Left ventricle myocardium inferior (tissue), 1 donor: ENCODE data around the gene PGD. TPM values are rescaled to one million over a fixed set of nuclear protein-coding genes. Genes with fewer than 3 reads are reported as not detected.

Experiments
- DNase-seq: peaks from one replicate; pipeline ENCODE4 v3.0.0-alpha.2; 2020
- H3K27ac ChIP-seq: fragments of 200-600 bp; replicated peaks from 2 replicates; pipeline ENCODE4 v1.8.0; 2021
- H3K27me3 ChIP-seq: fragments of 200-600 bp; 2 replicates; pipeline ENCODE4 v1.8.0; 2021; ENCODE audit warnings: low read depth
- H3K36me3 ChIP-seq: fragments of 200-600 bp; 2 replicates; pipeline ENCODE4 v1.8.0; 2021
- H3K4me1 ChIP-seq: fragments of 200-600 bp; 2 replicates; pipeline ENCODE4 v1.8.0; 2021
- H3K4me3 ChIP-seq: fragments of 200-600 bp; 2 replicates; pipeline ENCODE4 v1.8.0; 2021; ENCODE audit warnings: mild to moderate bottlenecking, moderate library complexity
- H3K9me3 ChIP-seq: fragments of 200-600 bp; replicated peaks from 2 replicates; pipeline ENCODE4 v1.8.0; 2021
- intact Hi-C: fragments of 100-400 bp; cut with micrococcal nuclease; formaldehyde crosslinking; loops from one replicate; pipeline ENCODE4 v1.11.0; 2022
- total RNA-seq: library from RNA; stranded (reverse); fragmentation: NEBNext Ultra II Directional; extraction: Animal tissue kit (Norgen Biotek cat#: 25700); gene quantifications from one replicate; pipeline ENCODE4 v1.2.1, GENCODE V29; 2021
- TF ChIP-seq, protein P1 (sequence below): fragments of 200-600 bp; IDR thresholded peaks from 2 replicates; pipeline ENCODE4 v1.8.0; 2021; ENCODE audit warnings: antibody characterized with exemption, mild to moderate bottlenecking, borderline replicate concordance
- donor health status: DM: no; HTN: yes; CAD: no; lungs with severe emphysema.

PGD gene
- total RNA-seq, 1 donor from 2014 or later: 34.2 TPM

DNA sequence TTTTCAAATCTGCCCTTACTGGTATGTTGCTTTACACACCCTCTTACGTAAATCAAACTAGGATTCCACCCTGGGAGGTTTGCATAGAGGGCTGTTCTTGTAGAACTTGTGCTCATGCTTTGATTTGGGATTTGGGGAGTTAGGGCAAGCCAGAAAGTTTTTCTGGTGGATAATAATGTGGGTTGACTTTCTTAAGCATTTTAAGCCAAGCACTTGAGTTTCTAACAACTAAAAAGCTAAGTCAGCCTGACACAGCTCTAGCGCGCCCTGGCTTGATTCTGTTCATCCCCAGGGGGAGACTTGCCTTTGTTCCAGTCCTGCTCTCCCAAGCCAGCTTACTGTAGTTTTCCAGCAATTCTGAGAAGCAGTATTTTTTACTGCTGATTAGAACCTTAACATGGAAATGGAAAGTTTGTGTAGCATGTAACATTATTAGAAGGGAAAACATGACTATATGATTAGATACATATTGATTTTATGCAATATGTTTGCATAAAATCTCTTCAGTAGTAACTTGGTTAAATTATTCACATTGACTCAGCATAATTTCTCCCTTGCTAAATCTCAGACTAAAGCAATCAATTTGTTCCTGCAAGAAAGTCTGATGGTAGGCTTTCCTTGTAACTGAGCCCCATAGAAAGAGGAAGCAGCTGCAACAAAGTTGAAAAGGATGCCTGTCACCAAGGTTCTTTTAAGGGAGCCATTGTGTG lies 11.0 kb upstream of the PGD start:
- intact Hi-C loops: no loop called here
- Histone ChIP-seq H3K36me3 (no peaks in the 10 kb centered on the region), H3K4me3 (peak overlapping the region; percentile 25), H3K4me1 (peaks cover 20% of the 10 kb centered on the region), H3K27me3 (no peaks in the 10 kb centered on the region), H3K9me3 (no peaks in the 10 kb centered on the region), H3K27ac (peak overlapping the region; percentile 70)
- TF ChIP-seq, protein P1, sequence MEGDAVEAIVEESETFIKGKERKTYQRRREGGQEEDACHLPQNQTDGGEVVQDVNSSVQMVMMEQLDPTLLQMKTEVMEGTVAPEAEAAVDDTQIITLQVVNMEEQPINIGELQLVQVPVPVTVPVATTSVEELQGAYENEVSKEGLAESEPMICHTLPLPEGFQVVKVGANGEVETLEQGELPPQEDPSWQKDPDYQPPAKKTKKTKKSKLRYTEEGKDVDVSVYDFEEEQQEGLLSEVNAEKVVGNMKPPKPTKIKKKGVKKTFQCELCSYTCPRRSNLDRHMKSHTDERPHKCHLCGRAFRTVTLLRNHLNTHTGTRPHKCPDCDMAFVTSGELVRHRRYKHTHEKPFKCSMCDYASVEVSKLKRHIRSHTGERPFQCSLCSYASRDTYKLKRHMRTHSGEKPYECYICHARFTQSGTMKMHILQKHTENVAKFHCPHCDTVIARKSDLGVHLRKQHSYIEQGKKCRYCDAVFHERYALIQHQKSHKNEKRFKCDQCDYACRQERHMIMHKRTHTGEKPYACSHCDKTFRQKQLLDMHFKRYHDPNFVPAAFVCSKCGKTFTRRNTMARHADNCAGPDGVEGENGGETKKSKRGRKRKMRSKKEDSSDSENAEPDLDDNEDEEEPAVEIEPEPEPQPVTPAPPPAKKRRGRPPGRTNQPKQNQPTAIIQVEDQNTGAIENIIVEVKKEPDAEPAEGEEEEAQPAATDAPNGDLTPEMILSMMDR: no peak
- peak; percentile 50 for DNase-seq

DNA sequence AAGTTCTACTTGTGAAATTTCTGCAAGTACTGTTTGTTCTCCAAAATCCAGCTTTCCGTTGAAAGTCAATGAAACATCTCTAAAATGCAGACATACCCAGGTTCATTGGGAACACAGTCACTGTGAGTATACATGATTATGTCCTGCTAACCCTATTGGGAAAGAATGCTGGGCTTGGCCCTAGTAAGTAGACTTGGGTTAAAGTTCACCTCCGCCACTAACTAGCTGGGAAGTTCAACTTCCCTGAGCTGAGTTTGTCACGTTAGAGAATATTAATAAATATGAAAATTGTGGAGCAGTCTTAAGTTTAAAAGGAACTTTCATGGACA lies 10.5 kb upstream of the PGD start:
- peak overlapping the region; percentile 70 for H3K27ac ChIP-seq
- peak overlapping the region; percentile 25 for H3K4me3 ChIP-seq
- H3K36me3 ChIP-seq: no peaks in the 10 kb centered on the region
- H3K9me3 ChIP-seq: no peaks in the 10 kb centered on the region
- intact Hi-C loops: no loop called here
- no peak for DNase-seq
- no peaks in the 10 kb centered on the region for H3K27me3 ChIP-seq
- TF ChIP-seq, protein P1: no peak
- H3K4me1 ChIP-seq: peaks cover 20% of the 10 kb centered on the region

DNA sequence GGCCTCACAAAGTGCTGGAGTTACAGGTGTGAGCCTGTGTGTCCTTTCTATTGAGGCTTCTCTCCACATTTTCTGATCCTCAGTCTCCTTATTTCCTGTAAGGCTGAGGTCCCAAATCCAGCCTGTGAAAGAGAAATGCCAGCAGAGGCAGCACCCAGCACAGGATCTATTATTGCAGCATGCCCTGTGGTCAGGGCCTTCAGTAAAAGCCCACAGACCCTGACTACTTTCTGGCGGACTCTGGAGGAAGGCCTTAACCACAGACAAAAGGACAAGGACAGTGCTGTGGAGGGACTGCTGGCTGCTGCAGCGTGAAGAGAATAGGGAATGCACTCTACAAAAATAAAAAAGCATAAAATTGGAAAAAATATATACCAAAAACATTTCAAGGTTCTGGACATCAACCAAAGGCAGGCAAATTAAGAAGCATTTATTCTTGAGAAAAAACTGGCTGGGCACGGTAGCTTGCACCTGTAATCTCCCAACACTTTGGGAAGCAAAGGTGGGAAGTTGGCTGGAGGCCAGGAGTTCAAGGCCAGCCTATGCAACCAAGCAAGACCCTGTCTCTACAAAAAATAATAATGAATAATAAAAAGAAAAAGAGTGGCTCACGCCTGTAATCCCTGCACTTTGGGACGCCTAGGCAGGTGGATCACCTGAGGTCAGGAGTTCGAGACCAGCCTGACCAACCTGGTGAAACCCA lies 9.4 kb upstream of the PGD start:
- Histone ChIP-seq H3K4me3 (no peak overlapping the region), H3K4me1 (peaks cover 20% of the 10 kb centered on the region), H3K27me3 (no peaks in the 10 kb centered on the region), H3K36me3 (peaks cover 3% of the 10 kb centered on the region), H3K9me3 (peaks cover 8% of the 10 kb centered on the region), H3K27ac (no peak overlapping the region)
- TF ChIP-seq, protein P1: no peak
- intact Hi-C loops: no loop called here
- no peak for DNase-seq

DNA sequence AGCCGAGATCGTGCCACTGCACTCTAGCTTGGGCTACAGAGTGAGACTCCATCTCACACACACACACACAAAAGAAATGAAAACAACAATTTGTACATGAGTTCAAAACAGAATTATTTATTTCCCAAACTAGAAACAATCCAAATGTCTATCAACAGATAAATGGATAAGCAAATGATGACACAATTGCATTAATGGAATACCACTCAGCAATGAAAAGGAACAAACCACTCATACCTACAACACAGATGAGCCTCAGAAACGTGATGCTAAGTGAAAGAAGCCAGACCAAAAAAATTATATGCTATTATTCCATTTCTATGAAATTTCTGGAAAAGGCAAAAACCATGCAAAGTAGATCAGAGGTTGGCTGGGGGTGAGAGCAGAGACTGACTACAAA lies 2.0 kb upstream of the PGD start:
- TF ChIP-seq, protein P1: no peak
- no peak overlapping the region for H3K27ac ChIP-seq
- DNase-seq: no peak
- peaks cover 12% of the 10 kb centered on the region for H3K9me3 ChIP-seq
- intact Hi-C loops: no loop called here
- H3K27me3 ChIP-seq: no peaks in the 10 kb centered on the region
- H3K4me3 ChIP-seq: no peak overlapping the region
- peaks cover 31% of the 10 kb centered on the region for H3K4me1 ChIP-seq
- H3K36me3 ChIP-seq: peaks cover 7% of the 10 kb centered on the region

DNA sequence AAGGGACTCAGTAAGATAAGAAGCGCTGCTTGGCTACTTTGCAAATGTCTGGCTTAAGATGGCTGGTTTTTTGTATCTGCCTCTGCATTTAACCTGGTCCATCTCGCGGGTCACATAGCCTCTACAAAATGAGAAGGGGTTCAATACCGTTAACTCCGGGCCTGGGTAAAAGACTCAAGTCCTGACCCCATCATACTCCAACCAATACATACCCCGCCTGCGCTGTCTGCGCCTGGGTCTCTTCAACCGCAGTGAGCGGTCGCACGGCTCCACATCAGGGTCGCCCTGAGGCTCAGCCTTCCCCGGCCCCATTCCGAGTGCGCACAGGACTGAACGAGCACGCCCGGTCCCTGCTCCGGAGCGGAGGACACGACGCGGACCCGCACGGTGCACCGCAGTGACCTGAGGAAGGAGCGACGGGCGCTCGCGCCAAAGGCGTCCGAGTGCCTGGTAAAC lies 558 bp upstream of the PGD start:
- peaks cover 12% of the 10 kb centered on the region for H3K9me3 ChIP-seq
- peak overlapping the region; percentile 97 for H3K27ac ChIP-seq
- H3K36me3 ChIP-seq: peaks cover 20% of the 10 kb centered on the region
- H3K4me3 ChIP-seq: peak overlapping the region; percentile 98
- TF ChIP-seq, protein P1: no peak
- no peaks in the 10 kb centered on the region for H3K27me3 ChIP-seq
- no peak for DNase-seq
- peaks cover 31% of the 10 kb centered on the region for H3K4me1 ChIP-seq
- intact Hi-C loops: no loop called here
